HFFc6 (cell line): ENCODE measurements around the gene CCDC50. TPM values are rescaled to one million over a fixed set of nuclear protein-coding genes. Genes with fewer than 3 reads are reported as not detected.

Experiments
- DNase-seq: peaks from one replicate; pipeline ENCODE4 v3.0.0-alpha.2; 2018
- H3K27ac Mint-ChIP-seq: 2 replicates; pipeline ENCODE4 v1.8.0; 2020; ENCODE audit warnings: mild to moderate bottlenecking, mixed read lengths
- H3K27me3 Mint-ChIP-seq: 2 replicates; pipeline ENCODE4 v1.8.0; 2021; ENCODE audit warnings: mild to moderate bottlenecking, moderate library complexity, mixed read lengths; ENCODE audit not compliant: insufficient read depth
- H3K36me3 Mint-ChIP-seq: 2 replicates; pipeline ENCODE4 v1.8.0; 2021; ENCODE audit warnings: low read depth, mixed read lengths
- H3K4me1 Mint-ChIP-seq: 2 replicates; pipeline ENCODE4 v1.8.0; 2020; ENCODE audit warnings: low read depth, mixed read lengths
- H3K4me3 Mint-ChIP-seq: 2 replicates; pipeline ENCODE4 v1.8.0; 2020; ENCODE audit warnings: mild to moderate bottlenecking, moderate library complexity, mixed read lengths
- H3K9me3 Mint-ChIP-seq: 2 replicates; pipeline ENCODE4 v1.8.0; 2020; ENCODE audit warnings: mild to moderate bottlenecking, mixed read lengths
- total RNA-seq, 6 experiments: library from RNA; stranded (reverse); fragmentation: NEBNext Ultra II Directional; extraction: Animal tissue kit (Norgen Biotek cat#: 25700); gene quantifications; 2 replicates in 1 of 6; 3 replicates in 5 of 6; pipeline ENCODE4 v1.2.3, GENCODE V29; 2021
- TF ChIP-seq, protein P1 (sequence below): fragments of 200-600 bp; sonication (generic); IDR thresholded peaks from 2 replicates; pipeline ENCODE4 v1.5.0; 2021; ENCODE audit warnings: antibody characterized with exemption, mild to moderate bottlenecking

The CCDC50 gene
- total RNA-seq, 6 experiments from 2014 or later = 94.1 to 129 (median 121) TPM

DNA sequence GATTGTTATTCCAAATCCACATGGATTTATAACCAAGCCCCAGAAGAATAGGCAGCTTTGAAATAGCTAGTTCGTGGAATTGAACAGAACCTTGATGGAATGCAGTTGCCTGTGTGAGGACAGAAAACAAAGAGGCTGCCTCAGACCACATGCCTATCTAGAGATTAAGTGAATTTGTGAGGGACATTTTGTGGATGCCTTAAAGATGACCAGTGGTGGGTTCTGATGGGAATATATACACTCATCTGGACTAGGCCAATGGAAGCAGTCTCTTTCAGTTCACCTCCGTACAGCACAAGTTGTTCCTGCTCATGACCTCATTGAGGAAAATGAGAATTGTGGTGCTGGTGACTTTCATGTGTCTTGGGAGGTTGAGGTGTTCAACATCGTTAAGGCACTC lies 68.6 kb downstream of the CCDC50 start:
- Mint-ChIP-seq H3K36me3 (peaks cover 43% of the 10 kb centered on the region), H3K27me3 (peaks cover 5% of the 10 kb centered on the region), H3K9me3 (no peaks in the 10 kb centered on the region), H3K4me1 (0 out of 2 replicates have a peak, but pooled peaks cover 5% of the 10 kb centered on the region), H3K4me3 (no peak overlapping the region), H3K27ac (no peak overlapping the region)
- no peak for DNase-seq
- TF ChIP-seq, protein P1, sequence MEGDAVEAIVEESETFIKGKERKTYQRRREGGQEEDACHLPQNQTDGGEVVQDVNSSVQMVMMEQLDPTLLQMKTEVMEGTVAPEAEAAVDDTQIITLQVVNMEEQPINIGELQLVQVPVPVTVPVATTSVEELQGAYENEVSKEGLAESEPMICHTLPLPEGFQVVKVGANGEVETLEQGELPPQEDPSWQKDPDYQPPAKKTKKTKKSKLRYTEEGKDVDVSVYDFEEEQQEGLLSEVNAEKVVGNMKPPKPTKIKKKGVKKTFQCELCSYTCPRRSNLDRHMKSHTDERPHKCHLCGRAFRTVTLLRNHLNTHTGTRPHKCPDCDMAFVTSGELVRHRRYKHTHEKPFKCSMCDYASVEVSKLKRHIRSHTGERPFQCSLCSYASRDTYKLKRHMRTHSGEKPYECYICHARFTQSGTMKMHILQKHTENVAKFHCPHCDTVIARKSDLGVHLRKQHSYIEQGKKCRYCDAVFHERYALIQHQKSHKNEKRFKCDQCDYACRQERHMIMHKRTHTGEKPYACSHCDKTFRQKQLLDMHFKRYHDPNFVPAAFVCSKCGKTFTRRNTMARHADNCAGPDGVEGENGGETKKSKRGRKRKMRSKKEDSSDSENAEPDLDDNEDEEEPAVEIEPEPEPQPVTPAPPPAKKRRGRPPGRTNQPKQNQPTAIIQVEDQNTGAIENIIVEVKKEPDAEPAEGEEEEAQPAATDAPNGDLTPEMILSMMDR = no peak

DNA sequence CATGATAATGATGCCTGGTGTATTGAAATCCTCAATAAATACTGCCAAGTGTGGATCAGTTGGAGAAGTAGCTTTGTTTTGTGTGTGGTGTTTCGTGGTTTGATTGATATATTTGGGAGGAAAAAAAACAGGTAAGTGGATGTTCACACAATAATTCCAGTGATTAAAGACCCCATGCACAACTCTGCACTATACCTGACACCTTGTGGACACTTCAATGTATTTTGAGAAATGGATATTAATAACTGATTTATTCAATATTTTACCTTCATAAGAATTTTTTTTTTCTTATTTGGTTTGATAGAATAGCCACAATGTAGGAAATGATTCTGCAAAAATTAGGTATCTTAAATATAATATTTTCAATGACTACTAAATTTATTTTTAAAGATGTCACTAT lies 69.4 kb downstream of the CCDC50 start:
- Mint-ChIP-seq H3K27me3 (peaks cover 5% of the 10 kb centered on the region), H3K27ac (no peak overlapping the region), H3K4me3 (no peak overlapping the region), H3K9me3 (no peaks in the 10 kb centered on the region), H3K4me1 (no peaks in the 10 kb centered on the region), H3K36me3 (peaks cover 37% of the 10 kb centered on the region)
- no peak for DNase-seq
- TF ChIP-seq, protein P1 = peak; percentile 42

DNA sequence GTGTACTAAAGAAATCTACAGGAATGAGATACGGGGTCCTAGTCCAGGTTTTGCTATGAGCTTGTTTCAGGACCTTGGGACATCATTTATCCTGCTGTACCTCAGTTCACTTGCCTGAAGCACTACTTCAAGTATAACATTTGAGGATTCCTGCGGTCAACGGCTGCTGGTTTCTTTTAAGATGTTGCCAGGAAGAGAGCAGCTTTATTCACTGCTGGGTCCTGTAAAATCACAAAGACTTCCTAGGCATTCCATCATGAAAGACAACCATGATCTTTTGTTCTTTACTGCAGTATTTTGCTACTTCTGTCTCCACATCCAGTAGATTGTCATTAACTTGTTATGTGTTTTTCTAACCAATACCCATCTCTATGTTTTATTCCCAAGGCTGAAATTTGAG lies 70.7 kb downstream of the CCDC50 start:
- Mint-ChIP-seq H3K4me3 (no peak overlapping the region), H3K36me3 (peaks cover 37% of the 10 kb centered on the region), H3K9me3 (no peaks in the 10 kb centered on the region), H3K27me3 (peaks cover 4% of the 10 kb centered on the region), H3K27ac (no peak overlapping the region), H3K4me1 (no peaks in the 10 kb centered on the region)
- no peak for DNase-seq
- TF ChIP-seq, protein P1 = no peak

DNA sequence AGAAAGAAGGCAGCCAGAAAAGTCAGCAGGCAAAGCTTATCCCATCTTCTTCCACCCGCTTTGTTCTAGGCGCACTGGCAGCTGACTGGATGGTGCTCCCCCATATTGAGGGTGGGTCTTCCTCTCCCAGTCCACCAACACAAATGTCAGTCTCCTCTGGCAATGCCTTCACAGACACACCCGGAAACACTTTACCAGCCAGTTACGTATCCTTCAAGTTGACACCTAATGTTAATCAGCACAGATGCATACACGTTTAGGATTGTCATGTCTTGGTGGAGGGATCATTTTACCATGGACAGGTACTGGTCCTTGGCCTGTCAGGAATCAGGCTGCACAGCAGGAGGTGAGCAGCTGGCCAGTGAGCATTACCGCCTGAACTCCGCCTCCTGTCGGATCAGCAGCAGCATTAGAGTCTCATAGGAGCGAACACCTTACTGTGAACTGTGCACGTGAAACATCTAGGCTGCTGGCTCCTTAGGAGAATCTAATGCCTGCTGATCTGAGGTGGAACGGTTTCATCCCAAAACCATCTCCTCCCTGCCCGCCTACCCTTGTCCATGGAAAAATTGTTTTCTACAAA lies 72.7 kb downstream of the CCDC50 start:
- DNase-seq = no peak
- Mint-ChIP-seq H3K9me3 (no peaks in the 10 kb centered on the region), H3K36me3 (peaks cover 24% of the 10 kb centered on the region), H3K27ac (no peak overlapping the region), H3K4me1 (no peaks in the 10 kb centered on the region), H3K4me3 (no peak overlapping the region), H3K27me3 (peaks cover 3% of the 10 kb centered on the region)
- TF ChIP-seq, protein P1 = no peak

DNA sequence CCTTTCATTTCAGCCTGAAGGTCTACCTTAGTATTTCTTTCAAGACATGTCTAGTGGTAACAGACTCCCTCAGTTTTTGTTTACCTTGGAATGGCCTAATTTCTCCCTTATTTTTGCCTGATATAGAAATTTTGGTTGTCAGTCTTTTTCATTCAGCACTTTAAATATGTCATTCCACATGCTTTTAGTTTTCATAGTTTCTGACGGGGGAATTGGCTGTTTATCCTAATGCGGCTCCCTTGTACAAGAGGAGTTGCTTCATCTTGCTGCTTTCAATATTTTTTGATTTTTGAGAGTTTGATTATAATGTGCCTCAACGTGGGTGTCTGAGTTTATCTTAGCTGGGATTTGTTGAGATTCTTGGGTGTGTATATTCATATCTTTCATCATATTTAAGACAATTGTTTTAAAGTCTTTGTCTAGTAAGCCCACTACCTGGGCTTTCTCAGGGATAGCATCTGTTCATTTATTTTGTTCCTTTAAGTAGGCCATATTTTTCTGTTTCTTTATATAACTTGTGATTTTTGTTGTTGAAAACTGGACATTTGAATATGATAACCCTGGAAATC lies 80.7 kb downstream of the CCDC50 start:
- Mint-ChIP-seq H3K9me3 (peaks cover 19% of the 10 kb centered on the region), H3K36me3 (peaks cover 26% of the 10 kb centered on the region), H3K4me3 (no peak overlapping the region), H3K27me3 (peaks cover 2% of the 10 kb centered on the region; the same call in 1 of the 2 replicates), H3K4me1 (peaks cover 35% of the 10 kb centered on the region), H3K27ac (no peak overlapping the region)
- no peak for DNase-seq
- TF ChIP-seq, protein P1 = no peak
